Measurements from ENCODE around the gene GPC5. TPM values are rescaled to one million over a fixed set of nuclear protein-coding genes. Genes with fewer than 3 reads are reported as not detected.

Gene GPC5
- polyA plus RNA-seq, 4 donors = 0.18 to 0.86 TPM; not detected in 2

DNA sequence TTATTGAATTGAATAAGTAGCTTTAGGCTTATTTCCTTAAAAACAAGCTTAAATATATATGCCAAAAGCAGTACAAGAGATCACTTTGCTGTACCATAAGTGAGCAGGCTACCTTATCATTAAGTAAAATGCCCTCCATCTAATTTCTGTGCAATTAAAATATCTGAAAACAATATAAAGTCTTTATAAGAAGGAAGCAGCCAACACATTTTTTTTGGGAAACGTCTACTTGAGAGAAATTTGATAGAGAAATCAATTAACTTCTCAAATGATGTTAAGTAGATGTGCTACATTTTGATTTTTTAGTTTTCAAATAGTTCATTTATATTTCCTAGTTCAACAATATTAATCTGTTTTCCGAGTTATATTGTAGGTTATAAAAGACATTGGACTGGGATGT lies 52.5 kb downstream of the GPC5 start:
- DNase-seq (no peak), FAIRE-seq (no peak)
- no peaks in the 10 kb centered on the region for H3K9me3 ChIP-seq (ENCODE audit: control insufficient read depth in 2 of 2, insufficient read depth in 1 of 2, low read depth in 1 of 2, low read length in 1 of 2)
- no peaks in the 10 kb centered on the region for H3K27me3 ChIP-seq (ENCODE audit: control insufficient read depth in 3 of 3, insufficient read depth in 3 of 3, low read length in 3 of 3)
- WGBS, 3 donors = 55 to 77% (median 57%) methylated on average over 2 of the region's 2 CpGs
- no peaks in the 10 kb centered on the region for H3K4me1 ChIP-seq (ENCODE audit: control insufficient read depth in 3 of 3, insufficient read depth in 2 of 3, low read depth in 1 of 3, low read length in 2 of 3)
- H3K36me3 ChIP-seq (ENCODE audit: control insufficient read depth in 3 of 3, insufficient read depth in 2 of 3, low read depth in 1 of 3, low read length in 3 of 3) = no peaks in the 10 kb centered on the region
- H3K4me3 ChIP-seq (ENCODE audit: low read depth in 1 of 3, low read length in 3 of 3) = no peak overlapping the region
- no peak overlapping the region for H3K27ac ChIP-seq (ENCODE audit: low read depth in 1 of 3, low read length in 2 of 3)

GRCh38 chr13:91454666-91455065 lies 56.2 kb downstream of the GPC5 start:
- no peak for FAIRE-seq
- no peaks in the 10 kb centered on the region for H3K36me3 ChIP-seq (ENCODE audit: control insufficient read depth in 3 of 3, insufficient read depth in 2 of 3, low read depth in 1 of 3, low read length in 3 of 3)
- H3K4me1 ChIP-seq (ENCODE audit: control insufficient read depth in 3 of 3, insufficient read depth in 2 of 3, low read depth in 1 of 3, low read length in 2 of 3) = no peaks in the 10 kb centered on the region
- 62 to 73% (median 65%) methylated on average over 1 of the region's 1 CpG for WGBS, 3 donors
- no peaks in the 10 kb centered on the region for H3K27me3 ChIP-seq (ENCODE audit: control insufficient read depth in 3 of 3, insufficient read depth in 3 of 3, low read length in 3 of 3)
- H3K9me3 ChIP-seq (ENCODE audit: control insufficient read depth in 2 of 2, insufficient read depth in 1 of 2, low read depth in 1 of 2, low read length in 1 of 2) = no peaks in the 10 kb centered on the region
- no peak for DNase-seq
- no peak overlapping the region for H3K4me3 ChIP-seq (ENCODE audit: low read depth in 1 of 3, low read length in 3 of 3)
- H3K27ac ChIP-seq (ENCODE audit: low read depth in 1 of 3, low read length in 2 of 3) = no peak overlapping the region

- H3K4me1 ChIP-seq (ENCODE audit: control insufficient read depth in 3 of 3, insufficient read depth in 2 of 3, low read depth in 1 of 3, low read length in 2 of 3) = no peaks in the 10 kb centered on the region
- no peaks in the 10 kb centered on the region for H3K27me3 ChIP-seq (ENCODE audit: control insufficient read depth in 3 of 3, insufficient read depth in 3 of 3, low read length in 3 of 3)
- H3K9me3 ChIP-seq (ENCODE audit: control insufficient read depth in 2 of 2, insufficient read depth in 1 of 2, low read depth in 1 of 2, low read length in 1 of 2) = no peaks in the 10 kb centered on the region
- FAIRE-seq (no peak), DNase-seq (no peak)
- WGBS, 3 donors = 81 to 84% (median 82%) methylated on average over 2 of the region's 2 CpGs
- H3K36me3 ChIP-seq (ENCODE audit: control insufficient read depth in 3 of 3, insufficient read depth in 2 of 3, low read depth in 1 of 3, low read length in 3 of 3) = no peaks in the 10 kb centered on the region
- no peak overlapping the region for H3K27ac ChIP-seq (ENCODE audit: low read depth in 1 of 3, low read length in 2 of 3)
- no peak overlapping the region for H3K4me3 ChIP-seq (ENCODE audit: low read depth in 1 of 3, low read length in 3 of 3)
These were observed 58.4 kb downstream of the GPC5 start for GRCh38 chr13:91456837-91457236.

DNA sequence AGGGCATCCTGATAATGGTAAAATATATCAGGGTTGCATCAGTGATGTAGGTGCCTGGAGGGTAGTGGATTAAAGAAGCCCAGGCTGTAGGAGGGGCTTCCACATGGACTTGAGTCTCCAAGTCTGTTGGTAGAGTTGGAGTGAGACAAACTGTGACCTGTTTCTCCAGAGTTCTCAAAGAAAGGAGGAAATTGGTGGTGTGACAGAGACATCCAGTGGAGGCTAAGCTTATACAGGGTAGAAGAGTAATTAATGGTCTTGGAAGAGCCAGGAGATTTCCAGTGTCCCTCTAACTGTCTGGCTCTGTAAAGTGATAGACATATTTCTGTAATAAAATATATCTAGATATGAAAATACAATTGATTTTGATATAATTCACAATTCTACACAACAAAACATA lies 61.1 kb downstream of the GPC5 start:
- no peak overlapping the region for H3K4me3 ChIP-seq (ENCODE audit: low read depth in 1 of 3, low read length in 3 of 3)
- no peaks in the 10 kb centered on the region for H3K27me3 ChIP-seq (ENCODE audit: control insufficient read depth in 3 of 3, insufficient read depth in 3 of 3, low read length in 3 of 3)
- FAIRE-seq (no peak), DNase-seq (no peak)
- H3K9me3 ChIP-seq (ENCODE audit: control insufficient read depth in 2 of 2, insufficient read depth in 1 of 2, low read depth in 1 of 2, low read length in 1 of 2) = no peaks in the 10 kb centered on the region
- H3K4me1 ChIP-seq (ENCODE audit: control insufficient read depth in 3 of 3, insufficient read depth in 2 of 3, low read depth in 1 of 3, low read length in 2 of 3) = no peaks in the 10 kb centered on the region
- H3K27ac ChIP-seq (ENCODE audit: low read depth in 1 of 3, low read length in 2 of 3) = no peak overlapping the region
- H3K36me3 ChIP-seq (ENCODE audit: control insufficient read depth in 3 of 3, insufficient read depth in 2 of 3, low read depth in 1 of 3, low read length in 3 of 3) = no peaks in the 10 kb centered on the region

DNA sequence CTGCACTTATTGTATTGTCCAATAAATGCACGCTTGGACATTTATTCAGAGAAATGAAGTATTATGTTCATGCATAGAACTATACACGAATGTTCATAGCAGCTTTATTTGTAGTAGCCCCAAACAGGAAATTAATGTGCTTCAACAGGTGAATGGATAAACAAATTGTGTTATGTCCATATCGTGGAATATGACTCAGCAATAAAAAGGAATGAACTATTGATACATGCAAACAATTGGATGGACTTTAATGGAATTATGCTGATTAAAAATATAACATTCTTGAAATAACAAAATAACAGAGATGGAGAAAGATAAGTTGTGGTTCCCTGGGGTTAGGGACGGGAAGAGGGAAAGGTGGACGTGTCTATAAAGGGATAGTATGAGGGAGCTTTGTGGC lies 65.9 kb downstream of the GPC5 start:
- H3K4me1 ChIP-seq (ENCODE audit: control insufficient read depth in 3 of 3, insufficient read depth in 2 of 3, low read depth in 1 of 3, low read length in 2 of 3) = no peaks in the 10 kb centered on the region
- 71 to 82% (median 73%) methylated on average over 5 of the region's 5 CpGs for WGBS, 3 donors
- H3K4me3 ChIP-seq (ENCODE audit: low read depth in 1 of 3, low read length in 3 of 3) = no peak overlapping the region
- no peaks in the 10 kb centered on the region for H3K9me3 ChIP-seq (ENCODE audit: control insufficient read depth in 2 of 2, insufficient read depth in 1 of 2, low read depth in 1 of 2, low read length in 1 of 2)
- H3K27ac ChIP-seq (ENCODE audit: low read depth in 1 of 3, low read length in 2 of 3) = no peak overlapping the region
- DNase-seq = no peak
- no peaks in the 10 kb centered on the region for H3K36me3 ChIP-seq (ENCODE audit: control insufficient read depth in 3 of 3, insufficient read depth in 2 of 3, low read depth in 1 of 3, low read length in 3 of 3)
- FAIRE-seq = no peak
- H3K27me3 ChIP-seq (ENCODE audit: control insufficient read depth in 3 of 3, insufficient read depth in 3 of 3, low read length in 3 of 3) = no peaks in the 10 kb centered on the region

GRCh38 chr13:91467236-91467635 lies 68.8 kb downstream of the GPC5 start:
- Histone ChIP-seq H3K36me3 (ENCODE audit: control insufficient read depth in 3 of 3, insufficient read depth in 2 of 3, low read depth in 1 of 3, low read length in 3 of 3) (no peaks in the 10 kb centered on the region), H3K4me1 (ENCODE audit: control insufficient read depth in 3 of 3, insufficient read depth in 2 of 3, low read depth in 1 of 3, low read length in 2 of 3) (no peaks in the 10 kb centered on the region), H3K27ac (ENCODE audit: low read depth in 1 of 3, low read length in 2 of 3) (no peak overlapping the region), H3K9me3 (ENCODE audit: control insufficient read depth in 2 of 2, insufficient read depth in 1 of 2, low read depth in 1 of 2, low read length in 1 of 2) (no peaks in the 10 kb centered on the region), H3K27me3 (ENCODE audit: control insufficient read depth in 3 of 3, insufficient read depth in 3 of 3, low read length in 3 of 3) (no peaks in the 10 kb centered on the region), H3K4me3 (ENCODE audit: low read depth in 1 of 3, low read length in 3 of 3) (no peak overlapping the region)
- DNase-seq (no peak), FAIRE-seq (no peak)
- WGBS, 3 donors = 60 to 74% (median 66%) methylated on average over 3 of the region's 3 CpGs

DNA sequence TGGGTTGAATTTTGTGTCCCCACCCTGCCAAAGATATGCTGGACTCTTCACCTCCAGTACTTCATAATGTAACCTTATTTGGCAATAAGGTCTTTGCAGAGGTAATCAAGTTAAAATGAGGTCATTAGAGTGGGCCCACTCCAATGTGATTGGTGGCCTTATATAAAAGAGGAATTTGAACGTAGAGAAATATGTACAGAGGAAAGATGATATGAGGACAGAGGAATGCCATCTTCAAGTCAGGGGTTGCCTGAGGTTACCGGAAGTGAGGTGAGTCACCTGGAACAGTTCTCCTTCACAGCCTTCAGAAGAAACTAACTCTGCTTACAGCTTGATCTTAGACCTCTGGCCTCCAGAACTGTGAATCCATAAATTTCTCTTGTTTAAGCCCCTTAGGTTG lies 69.9 kb downstream of the GPC5 start:
- Histone ChIP-seq H3K36me3 (ENCODE audit: control insufficient read depth in 3 of 3, insufficient read depth in 2 of 3, low read depth in 1 of 3, low read length in 3 of 3) (no peaks in the 10 kb centered on the region), H3K4me3 (ENCODE audit: low read depth in 1 of 3, low read length in 3 of 3) (no peak overlapping the region), H3K27me3 (ENCODE audit: control insufficient read depth in 3 of 3, insufficient read depth in 3 of 3, low read length in 3 of 3) (no peaks in the 10 kb centered on the region), H3K27ac (ENCODE audit: low read depth in 1 of 3, low read length in 2 of 3) (no peak overlapping the region), H3K9me3 (ENCODE audit: control insufficient read depth in 2 of 2, insufficient read depth in 1 of 2, low read depth in 1 of 2, low read length in 1 of 2) (no peaks in the 10 kb centered on the region), H3K4me1 (ENCODE audit: control insufficient read depth in 3 of 3, insufficient read depth in 2 of 3, low read depth in 1 of 3, low read length in 2 of 3) (no peaks in the 10 kb centered on the region)
- DNase-seq (no peak), FAIRE-seq (no peak)
- 63 to 77% (median 66%) methylated on average over 2 of the region's 2 CpGs for WGBS, 3 donors

GRCh38 chr13:91470084-91470621 lies 71.7 kb downstream of the GPC5 start:
- Histone ChIP-seq H3K9me3 (ENCODE audit: control insufficient read depth in 2 of 2, insufficient read depth in 1 of 2, low read depth in 1 of 2, low read length in 1 of 2) (no peaks in the 10 kb centered on the region), H3K27ac (ENCODE audit: low read depth in 1 of 3, low read length in 2 of 3) (no peak overlapping the region), H3K27me3 (ENCODE audit: control insufficient read depth in 3 of 3, insufficient read depth in 3 of 3, low read length in 3 of 3) (no peaks in the 10 kb centered on the region), H3K36me3 (ENCODE audit: control insufficient read depth in 3 of 3, insufficient read depth in 2 of 3, low read depth in 1 of 3, low read length in 3 of 3) (no peaks in the 10 kb centered on the region), H3K4me1 (ENCODE audit: control insufficient read depth in 3 of 3, insufficient read depth in 2 of 3, low read depth in 1 of 3, low read length in 2 of 3) (no peaks in the 10 kb centered on the region), H3K4me3 (ENCODE audit: low read depth in 1 of 3, low read length in 3 of 3) (no peak overlapping the region)
- no peak for DNase-seq
- no peak for FAIRE-seq
- WGBS, 3 donors = 60 to 71% (median 70%) methylated on average over 4 of the region's 4 CpGs

DNA sequence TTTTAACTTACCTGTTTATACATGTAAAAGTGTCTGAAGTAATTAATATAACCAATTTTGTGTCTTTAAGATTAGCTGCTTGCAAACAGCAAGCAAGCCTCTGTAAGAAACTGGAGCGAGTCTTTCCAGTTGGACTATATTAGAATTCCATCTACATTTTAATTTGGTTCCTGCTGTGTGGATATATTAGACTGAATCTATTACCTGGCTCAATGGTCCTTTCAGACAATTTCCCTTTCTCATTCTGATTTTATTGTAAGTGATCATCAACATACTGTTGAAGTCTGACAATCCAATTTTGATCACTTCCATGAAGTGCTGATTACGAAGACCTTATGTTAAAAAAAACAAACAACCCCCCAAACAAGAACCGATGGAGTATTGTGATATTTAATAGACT lies 72.3 kb downstream of the GPC5 start:
- DNase-seq (no peak), FAIRE-seq (no peak)
- Histone ChIP-seq H3K4me1 (ENCODE audit: control insufficient read depth in 3 of 3, insufficient read depth in 2 of 3, low read depth in 1 of 3, low read length in 2 of 3) (no peaks in the 10 kb centered on the region), H3K36me3 (ENCODE audit: control insufficient read depth in 3 of 3, insufficient read depth in 2 of 3, low read depth in 1 of 3, low read length in 3 of 3) (no peaks in the 10 kb centered on the region), H3K9me3 (ENCODE audit: control insufficient read depth in 2 of 2, insufficient read depth in 1 of 2, low read depth in 1 of 2, low read length in 1 of 2) (no peaks in the 10 kb centered on the region), H3K27ac (ENCODE audit: low read depth in 1 of 3, low read length in 2 of 3) (no peak overlapping the region), H3K4me3 (ENCODE audit: low read depth in 1 of 3, low read length in 3 of 3) (no peak overlapping the region), H3K27me3 (ENCODE audit: control insufficient read depth in 3 of 3, insufficient read depth in 3 of 3, low read length in 3 of 3) (no peaks in the 10 kb centered on the region)
- 73 to 78% (median 76%) methylated on average over 3 of the region's 3 CpGs for WGBS, 3 donors

All from small intestine (tissue), 7 donors.